Liver (tissue), 3 donors: Measurements from ENCODE around the gene DPH3.

Experiments used
- EGR1 ChIP-seq, 2 donors: IDR thresholded peaks; 2 replicates each; pipeline ENCODE4 v1.6.1; 2016 to 2018; ENCODE audit warnings: antibody characterized with exemption in 2 of 2, low read depth in 2 of 2
- YY1 ChIP-seq: IDR thresholded peaks from 2 replicates; pipeline ENCODE4 v1.6.1; 2016; ENCODE audit warnings: antibody characterized with exemption, mild to moderate bottlenecking
- TF ChIP-seq, protein P1 (sequence below): fragments of 150-350 bp; IDR thresholded peaks from 2 replicates; pipeline ENCODE4 v1.5.1; 2017; ENCODE audit warnings: improper control_type of control experiment, low read depth, low read length; ENCODE audit not compliant: missing input control
- TF ChIP-seq, protein P2 (sequence below): IDR thresholded peaks from 2 replicates; pipeline ENCODE4 v1.6.1; 2016; ENCODE audit warnings: antibody characterized with exemption, mild to moderate bottlenecking
- donor health status: healthy.
- donor health status: healthy.

DNA sequence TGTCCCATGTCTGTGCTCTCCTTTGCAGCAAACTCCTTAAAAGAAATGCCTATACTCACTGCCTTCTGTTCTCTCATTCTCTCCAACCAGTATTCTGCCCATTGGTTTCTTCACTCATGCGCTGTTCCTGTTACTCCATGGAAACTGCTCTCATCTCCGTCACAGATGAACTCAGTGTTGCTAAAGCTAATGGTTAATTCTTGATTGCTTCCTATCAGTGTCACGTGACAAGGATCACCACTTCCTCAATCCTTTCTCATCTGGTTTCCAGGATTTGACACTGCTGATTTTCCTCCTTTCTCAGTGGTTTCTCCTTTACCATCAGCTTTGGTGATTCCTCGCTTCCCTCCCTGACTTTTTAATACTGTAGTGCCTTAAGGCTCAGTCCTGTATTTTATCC is 2.6 kb downstream of the DPH3 start:
- TF ChIP-seq, protein P1, sequence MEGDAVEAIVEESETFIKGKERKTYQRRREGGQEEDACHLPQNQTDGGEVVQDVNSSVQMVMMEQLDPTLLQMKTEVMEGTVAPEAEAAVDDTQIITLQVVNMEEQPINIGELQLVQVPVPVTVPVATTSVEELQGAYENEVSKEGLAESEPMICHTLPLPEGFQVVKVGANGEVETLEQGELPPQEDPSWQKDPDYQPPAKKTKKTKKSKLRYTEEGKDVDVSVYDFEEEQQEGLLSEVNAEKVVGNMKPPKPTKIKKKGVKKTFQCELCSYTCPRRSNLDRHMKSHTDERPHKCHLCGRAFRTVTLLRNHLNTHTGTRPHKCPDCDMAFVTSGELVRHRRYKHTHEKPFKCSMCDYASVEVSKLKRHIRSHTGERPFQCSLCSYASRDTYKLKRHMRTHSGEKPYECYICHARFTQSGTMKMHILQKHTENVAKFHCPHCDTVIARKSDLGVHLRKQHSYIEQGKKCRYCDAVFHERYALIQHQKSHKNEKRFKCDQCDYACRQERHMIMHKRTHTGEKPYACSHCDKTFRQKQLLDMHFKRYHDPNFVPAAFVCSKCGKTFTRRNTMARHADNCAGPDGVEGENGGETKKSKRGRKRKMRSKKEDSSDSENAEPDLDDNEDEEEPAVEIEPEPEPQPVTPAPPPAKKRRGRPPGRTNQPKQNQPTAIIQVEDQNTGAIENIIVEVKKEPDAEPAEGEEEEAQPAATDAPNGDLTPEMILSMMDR: no peak
- TF ChIP-seq EGR1 (IDR thresholded peaks at IDR 0.05; ENCODE audit: low read depth in 2 of 2): no peak
- TF ChIP-seq, protein P2, sequence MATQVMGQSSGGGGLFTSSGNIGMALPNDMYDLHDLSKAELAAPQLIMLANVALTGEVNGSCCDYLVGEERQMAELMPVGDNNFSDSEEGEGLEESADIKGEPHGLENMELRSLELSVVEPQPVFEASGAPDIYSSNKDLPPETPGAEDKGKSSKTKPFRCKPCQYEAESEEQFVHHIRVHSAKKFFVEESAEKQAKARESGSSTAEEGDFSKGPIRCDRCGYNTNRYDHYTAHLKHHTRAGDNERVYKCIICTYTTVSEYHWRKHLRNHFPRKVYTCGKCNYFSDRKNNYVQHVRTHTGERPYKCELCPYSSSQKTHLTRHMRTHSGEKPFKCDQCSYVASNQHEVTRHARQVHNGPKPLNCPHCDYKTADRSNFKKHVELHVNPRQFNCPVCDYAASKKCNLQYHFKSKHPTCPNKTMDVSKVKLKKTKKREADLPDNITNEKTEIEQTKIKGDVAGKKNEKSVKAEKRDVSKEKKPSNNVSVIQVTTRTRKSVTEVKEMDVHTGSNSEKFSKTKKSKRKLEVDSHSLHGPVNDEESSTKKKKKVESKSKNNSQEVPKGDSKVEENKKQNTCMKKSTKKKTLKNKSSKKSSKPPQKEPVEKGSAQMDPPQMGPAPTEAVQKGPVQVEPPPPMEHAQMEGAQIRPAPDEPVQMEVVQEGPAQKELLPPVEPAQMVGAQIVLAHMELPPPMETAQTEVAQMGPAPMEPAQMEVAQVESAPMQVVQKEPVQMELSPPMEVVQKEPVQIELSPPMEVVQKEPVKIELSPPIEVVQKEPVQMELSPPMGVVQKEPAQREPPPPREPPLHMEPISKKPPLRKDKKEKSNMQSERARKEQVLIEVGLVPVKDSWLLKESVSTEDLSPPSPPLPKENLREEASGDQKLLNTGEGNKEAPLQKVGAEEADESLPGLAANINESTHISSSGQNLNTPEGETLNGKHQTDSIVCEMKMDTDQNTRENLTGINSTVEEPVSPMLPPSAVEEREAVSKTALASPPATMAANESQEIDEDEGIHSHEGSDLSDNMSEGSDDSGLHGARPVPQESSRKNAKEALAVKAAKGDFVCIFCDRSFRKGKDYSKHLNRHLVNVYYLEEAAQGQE: no peak
- TF ChIP-seq YY1: no peak
